ENCODE data around the gene WIPI1.

DNA sequence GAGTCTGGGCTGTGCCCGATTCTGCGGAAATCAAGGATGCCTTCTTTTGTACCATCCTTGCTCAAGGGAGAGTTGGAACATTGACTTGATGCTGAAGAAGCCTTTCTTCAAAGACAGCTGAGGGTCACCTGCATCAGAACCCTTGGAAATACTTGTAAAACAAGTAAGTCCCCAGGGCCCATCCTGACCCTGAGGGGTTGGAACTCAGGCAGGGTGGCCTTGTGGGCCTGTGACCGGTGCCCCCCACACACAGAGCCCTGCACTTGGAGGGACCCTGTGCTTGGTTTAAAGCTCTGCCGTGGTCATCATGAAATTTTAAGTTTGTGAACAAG is 56.9 kb downstream of the WIPI1 start:
- TF ChIP-seq TCF7L2 (IDR thresholded peaks at IDR 0.05; ENCODE audit: low read depth, low read length), result no peak
- TF ChIP-seq, protein P1, sequence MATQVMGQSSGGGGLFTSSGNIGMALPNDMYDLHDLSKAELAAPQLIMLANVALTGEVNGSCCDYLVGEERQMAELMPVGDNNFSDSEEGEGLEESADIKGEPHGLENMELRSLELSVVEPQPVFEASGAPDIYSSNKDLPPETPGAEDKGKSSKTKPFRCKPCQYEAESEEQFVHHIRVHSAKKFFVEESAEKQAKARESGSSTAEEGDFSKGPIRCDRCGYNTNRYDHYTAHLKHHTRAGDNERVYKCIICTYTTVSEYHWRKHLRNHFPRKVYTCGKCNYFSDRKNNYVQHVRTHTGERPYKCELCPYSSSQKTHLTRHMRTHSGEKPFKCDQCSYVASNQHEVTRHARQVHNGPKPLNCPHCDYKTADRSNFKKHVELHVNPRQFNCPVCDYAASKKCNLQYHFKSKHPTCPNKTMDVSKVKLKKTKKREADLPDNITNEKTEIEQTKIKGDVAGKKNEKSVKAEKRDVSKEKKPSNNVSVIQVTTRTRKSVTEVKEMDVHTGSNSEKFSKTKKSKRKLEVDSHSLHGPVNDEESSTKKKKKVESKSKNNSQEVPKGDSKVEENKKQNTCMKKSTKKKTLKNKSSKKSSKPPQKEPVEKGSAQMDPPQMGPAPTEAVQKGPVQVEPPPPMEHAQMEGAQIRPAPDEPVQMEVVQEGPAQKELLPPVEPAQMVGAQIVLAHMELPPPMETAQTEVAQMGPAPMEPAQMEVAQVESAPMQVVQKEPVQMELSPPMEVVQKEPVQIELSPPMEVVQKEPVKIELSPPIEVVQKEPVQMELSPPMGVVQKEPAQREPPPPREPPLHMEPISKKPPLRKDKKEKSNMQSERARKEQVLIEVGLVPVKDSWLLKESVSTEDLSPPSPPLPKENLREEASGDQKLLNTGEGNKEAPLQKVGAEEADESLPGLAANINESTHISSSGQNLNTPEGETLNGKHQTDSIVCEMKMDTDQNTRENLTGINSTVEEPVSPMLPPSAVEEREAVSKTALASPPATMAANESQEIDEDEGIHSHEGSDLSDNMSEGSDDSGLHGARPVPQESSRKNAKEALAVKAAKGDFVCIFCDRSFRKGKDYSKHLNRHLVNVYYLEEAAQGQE (IDR thresholded peaks at IDR 0.05; ENCODE audit: insufficient read depth in 1 of 2, low read depth in 2 of 2, low read length in 1 of 2), result no peak

Data from Panc1 (cell line).